Left renal pelvis (tissue), 4 donors: ENCODE measurements around the gene OSBPL10. TPM values are rescaled to one million over a fixed set of nuclear protein-coding genes. Genes with fewer than 3 reads are reported as not detected.

Experiments used
- polyA plus RNA-seq, 4 donors: library from polyadenylated mRNA; unstranded; fragments of 120-200 nt; gene quantifications; one replicate each; pipeline ENCODE4 v1.2.1, GENCODE V29; 2013; ENCODE audit not compliant: insufficient read length in 4 of 4

OSBPL10 gene
- polyA plus RNA-seq, 4 donors: 14.3 to 21.3 (median 19.1) TPM

Other genes with a start within 250 kb of the OSBPL10 start
- 1 to 10 TPM; 1.7 to 3.4 (median 2.9) TPM for gene ZNF860, start 488 bp upstream of the OSBPL10 start, polyA plus RNA-seq
- 10 to 100 TPM; 21.1 to 25.1 (median 22.9) TPM for gene GPD1L, start 125.4 kb upstream of the OSBPL10 start, polyA plus RNA-seq